Esophagus mucosa (tissue), 1 donor: ENCODE results near the gene SPO11. TPM values are rescaled to one million over a fixed set of nuclear protein-coding genes. Genes with fewer than 3 reads are reported as not detected.
A peak's percentile ranks its signal among the peaks of the same experiment; 100 is the strongest.

Experiments used
- ATAC-seq: fragments of 200-7000 bp; cut with Tn5 transposase; one replicate; pipeline ENCODE4 v1.9.1; 2020
- total RNA-seq: library from RNA; stranded (reverse); gene quantifications from one replicate; pipeline ENCODE4 v1.2.4, GENCODE V29; 2023
- donor health status: DM: yes; HTN: yes; CAD: no.

SPO11 gene
- total RNA-seq, 1 donor from 2014 or later = not detected

GRCh38 chr20:57310821-57311514, 18.6 kb upstream of the SPO11 start:
- ATAC-seq = no peak

GRCh38 chr20:57312138-57312537, 17.5 kb upstream of the SPO11 start:
- no peak for ATAC-seq

- ATAC-seq = no peak
Measured at GRCh38 chr20:57313230-57313629, 16.4 kb upstream of the SPO11 start.

GRCh38 chr20:57313951-57314350, 15.7 kb upstream of the SPO11 start:
- ATAC-seq = no peak

- peak; percentile 77 for ATAC-seq
Measured at GRCh38 chr20:57315083-57315975, 14.3 kb upstream of the SPO11 start.

- ATAC-seq = no peak
Measured at GRCh38 chr20:57315976-57316480, 13.6 kb upstream of the SPO11 start.

- ATAC-seq = no peak
Measured at GRCh38 chr20:57316795-57317201, 12.8 kb upstream of the SPO11 start.

- ATAC-seq = no peak
Measured at GRCh38 chr20:57317316-57317788, 12.3 kb upstream of the SPO11 start.

- ATAC-seq = peak; percentile 19
Measured at GRCh38 chr20:57317789-57318371, 11.7 kb upstream of the SPO11 start.

GRCh38 chr20:57319584-57319983, 10.0 kb upstream of the SPO11 start:
- no peak for ATAC-seq

GRCh38 chr20:57320358-57320757, 9.2 kb upstream of the SPO11 start:
- ATAC-seq = no peak

- no peak for ATAC-seq
Measured at GRCh38 chr20:57321142-57321541, 8.5 kb upstream of the SPO11 start.

GRCh38 chr20:57322476-57322875, 7.1 kb upstream of the SPO11 start:
- peak; percentile 64 for ATAC-seq

- peak; percentile 85 for ATAC-seq
Measured at GRCh38 chr20:57323034-57323433, 6.6 kb upstream of the SPO11 start.

- no peak for ATAC-seq
Measured at GRCh38 chr20:57325632-57326356, 3.8 kb upstream of the SPO11 start.

GRCh38 chr20:57326667-57327455, 2.7 kb upstream of the SPO11 start:
- peak; percentile 96 for ATAC-seq

GRCh38 chr20:57327820-57328219, 1.8 kb upstream of the SPO11 start:
- no peak for ATAC-seq

- no peak for ATAC-seq
Measured at GRCh38 chr20:57330998-57331397, 1.4 kb downstream of the SPO11 start.

GRCh38 chr20:57332105-57333089, 2.8 kb downstream of the SPO11 start:
- ATAC-seq = no peak

GRCh38 chr20:57335392-57335791, 5.8 kb downstream of the SPO11 start:
- peak; percentile 48 for ATAC-seq
